GM18909 (cell line): Measurements from ENCODE around the gene HNRNPF.
A peak's percentile ranks its signal among the peaks of the same experiment; 100 is the strongest.

Experiments
- ATAC-seq: cut with Tn5 transposase; IDR thresholded peaks from one replicate; pipeline ENCODE4 v1.9.1; 2021; ENCODE audit warnings: mild to moderate bottlenecking; ENCODE audit not compliant: unreplicated experiment, poor library complexity

Gene HNRNPF

DNA sequence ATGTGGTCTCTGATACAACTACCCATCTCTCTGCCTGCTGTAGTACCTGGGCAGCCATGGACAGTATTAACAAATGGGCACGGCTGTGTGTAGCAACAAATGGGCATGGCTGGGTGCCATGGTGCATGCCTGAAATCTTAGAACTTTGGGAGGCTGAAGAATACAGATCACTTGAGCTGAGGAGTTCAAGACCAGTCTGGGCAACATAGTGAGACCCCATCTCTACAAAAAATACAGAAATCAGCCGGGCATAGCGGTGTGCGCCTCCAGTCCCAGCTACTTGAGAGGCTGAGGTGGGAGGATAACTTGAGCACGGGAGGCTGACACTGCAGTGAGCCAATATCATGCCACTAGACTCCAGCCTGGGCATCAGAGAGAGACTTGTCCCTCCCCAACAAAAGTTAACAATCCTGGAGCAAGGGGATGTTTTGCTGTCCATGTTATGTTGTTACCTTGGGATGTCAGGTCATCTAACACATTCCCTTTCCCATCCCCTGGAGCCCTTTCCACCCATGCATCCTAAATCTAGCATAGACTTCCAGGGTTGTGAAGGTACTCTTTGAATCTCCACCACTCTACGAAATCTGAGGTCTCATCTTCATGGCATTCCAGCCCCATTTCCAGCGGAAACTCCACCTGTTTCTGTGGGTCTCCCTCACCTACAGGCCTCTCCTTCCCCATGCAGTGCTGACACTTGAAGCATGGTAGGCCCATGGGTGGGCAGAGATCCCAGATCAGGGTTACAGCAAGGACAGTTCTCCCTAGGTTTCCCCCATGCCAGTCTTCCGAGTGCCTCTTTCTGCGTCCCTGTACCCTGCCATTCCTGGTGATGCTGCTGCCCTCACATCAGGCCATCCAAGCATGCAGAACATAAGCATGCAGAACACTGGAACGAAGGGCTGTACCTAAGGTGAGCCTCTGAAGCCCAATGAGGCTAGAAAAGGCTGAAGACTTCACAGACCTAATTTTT is 24.4 kb downstream of the HNRNPF start:
- ATAC-seq = no peak

DNA sequence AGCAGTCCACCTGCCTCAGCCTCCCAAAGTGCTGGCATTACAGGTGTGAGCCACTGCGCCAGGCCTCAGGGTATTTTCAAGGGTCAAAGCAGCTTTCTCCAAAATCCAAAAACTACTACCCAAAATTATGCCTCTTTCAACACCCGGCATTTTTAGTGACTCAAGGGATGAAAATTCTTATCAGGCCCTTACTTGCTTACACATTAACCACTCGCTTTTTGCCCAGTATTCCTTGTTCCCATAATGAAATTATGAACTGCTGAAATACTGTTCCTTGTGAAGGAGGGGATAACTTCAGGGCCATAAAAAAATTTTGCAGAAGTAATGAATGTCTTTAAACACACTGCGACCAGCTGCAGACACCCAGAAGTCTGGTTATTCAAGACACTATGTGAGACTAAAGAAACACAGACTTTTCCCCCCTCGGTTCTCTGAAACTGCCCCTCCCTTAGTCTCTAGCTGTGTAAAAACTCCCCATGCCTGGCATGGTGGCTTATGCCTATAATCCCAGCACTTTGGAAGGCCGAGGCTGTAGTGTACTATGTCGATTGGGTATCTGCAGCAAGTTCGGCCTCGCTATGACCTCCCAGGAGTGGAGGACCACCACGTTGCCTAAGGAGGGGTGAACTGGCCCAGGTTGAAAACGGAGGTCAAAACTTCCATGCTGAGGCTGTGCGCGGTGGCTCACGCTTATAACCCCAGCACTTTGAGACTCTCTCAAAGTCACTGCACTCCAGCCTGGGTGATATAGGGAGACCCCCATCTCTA is 25.6 kb downstream of the HNRNPF start:
- ATAC-seq = no peak

DNA sequence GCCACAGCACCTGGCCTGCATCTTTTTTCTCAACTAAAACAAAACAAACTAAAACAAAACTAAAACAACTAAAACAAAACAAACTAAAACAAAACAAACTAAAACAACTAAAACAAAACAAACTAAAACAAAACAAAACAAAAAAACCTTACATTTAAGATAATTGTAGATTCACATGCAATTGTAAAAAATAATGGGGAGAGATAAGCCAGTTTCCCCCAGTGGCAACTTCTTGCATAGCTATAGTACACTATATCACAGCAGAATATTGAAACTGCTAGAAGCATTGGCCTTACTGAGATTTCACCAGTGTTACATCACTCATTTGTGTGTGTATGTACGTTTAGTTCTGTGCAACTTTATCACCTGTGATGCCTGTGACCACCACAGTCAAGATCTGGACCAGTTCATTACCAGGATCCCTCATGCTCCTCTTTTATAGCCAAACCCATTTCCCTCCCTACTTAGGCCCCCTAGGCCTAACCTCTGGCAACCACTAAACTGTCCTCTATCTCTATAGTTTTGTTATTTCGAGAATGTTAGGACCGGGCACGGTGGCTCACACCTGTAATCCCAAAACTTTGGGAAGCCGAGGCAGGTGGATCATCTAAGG is 28.3 kb downstream of the HNRNPF start:
- ATAC-seq = no peak

DNA sequence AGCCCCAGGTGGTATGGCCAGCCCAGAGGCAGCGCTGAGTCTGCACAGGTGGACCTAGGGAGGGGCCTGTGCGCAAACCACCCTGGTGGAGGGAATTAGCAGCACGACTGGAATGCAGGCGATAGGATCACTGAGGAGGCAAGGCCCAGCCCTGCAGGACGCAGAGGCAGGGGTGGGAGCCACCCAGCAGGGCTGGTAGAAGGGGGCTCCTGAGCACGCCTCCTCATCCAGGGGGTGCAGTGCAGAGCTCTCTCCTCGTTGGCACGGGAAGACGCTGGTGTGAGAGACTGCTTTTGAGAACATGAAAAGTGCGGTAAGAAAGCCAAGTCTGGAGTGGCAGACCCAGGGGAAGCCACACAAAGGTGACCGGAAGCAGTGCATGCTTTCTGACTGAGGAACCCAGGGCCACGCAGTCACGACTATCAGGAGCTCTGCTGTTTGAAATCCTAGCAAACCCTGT is 31.5 kb downstream of the HNRNPF start:
- no peak for ATAC-seq

DNA sequence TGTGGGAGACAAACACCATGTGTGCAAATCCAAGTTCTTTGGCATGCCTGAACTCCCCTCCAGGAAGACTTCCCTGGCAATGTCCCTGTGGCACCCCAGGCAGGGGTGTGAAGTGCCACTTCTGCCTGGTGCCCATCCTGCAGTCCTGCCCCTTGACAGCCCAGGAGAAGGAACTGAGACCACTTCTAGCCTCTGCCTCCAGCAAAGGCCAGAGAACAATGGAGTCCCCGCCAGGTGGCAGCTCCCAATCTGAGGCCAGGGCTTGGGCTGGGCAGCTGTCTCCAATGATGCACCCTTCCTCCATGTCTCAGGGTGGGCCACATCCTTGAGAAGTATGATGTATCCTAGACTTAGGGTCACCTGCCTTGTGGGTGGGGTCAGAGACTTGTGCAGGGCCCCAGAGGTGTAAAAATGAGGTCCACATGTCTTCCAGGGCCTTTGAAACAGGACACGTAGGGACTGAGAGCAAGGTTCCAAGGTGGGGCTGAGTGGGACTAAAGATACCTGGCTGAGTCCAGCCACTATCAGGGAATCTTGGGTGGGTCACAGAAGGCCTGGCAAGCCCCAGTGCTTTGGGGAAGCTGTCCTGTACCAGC is 32.1 kb downstream of the HNRNPF start:
- ATAC-seq = no peak

GRCh38 chr10:43376046-43376635 is 32.8 kb downstream of the HNRNPF start:
- ATAC-seq = no peak

DNA sequence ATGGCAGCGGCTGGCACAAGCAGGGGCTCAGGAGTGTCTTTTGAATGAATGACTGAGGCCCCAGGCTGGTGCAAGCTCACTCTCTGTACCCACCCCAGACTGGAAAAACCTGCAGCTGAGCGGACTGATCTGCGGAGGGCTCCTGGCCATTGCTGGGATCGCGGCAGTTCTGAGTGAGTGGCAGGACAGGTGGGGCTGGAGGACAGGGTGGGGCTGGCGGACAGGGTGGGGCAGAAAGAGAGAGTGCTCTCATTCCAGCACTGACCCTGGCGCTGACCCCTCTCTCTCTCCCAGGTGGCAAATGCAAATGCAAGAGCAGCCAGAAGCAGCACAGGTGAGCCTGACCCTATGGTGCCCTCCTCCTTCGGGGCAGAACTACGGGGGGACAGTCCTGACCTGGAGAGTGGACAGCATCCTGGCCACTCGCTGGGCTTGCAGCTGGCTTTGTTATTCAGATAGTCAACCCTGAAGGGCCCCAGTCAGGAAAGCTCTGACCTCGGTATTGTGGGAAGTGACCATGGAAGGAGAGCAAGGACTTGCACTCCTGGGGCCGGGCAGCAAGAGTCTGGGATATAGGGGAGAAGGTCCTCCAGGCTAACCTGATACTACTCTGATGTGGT is 33.5 kb downstream of the HNRNPF start:
- no peak for ATAC-seq

- no peak for ATAC-seq
Measured at GRCh38 chr10:43374194-43374593, 34.8 kb downstream of the HNRNPF start.

DNA sequence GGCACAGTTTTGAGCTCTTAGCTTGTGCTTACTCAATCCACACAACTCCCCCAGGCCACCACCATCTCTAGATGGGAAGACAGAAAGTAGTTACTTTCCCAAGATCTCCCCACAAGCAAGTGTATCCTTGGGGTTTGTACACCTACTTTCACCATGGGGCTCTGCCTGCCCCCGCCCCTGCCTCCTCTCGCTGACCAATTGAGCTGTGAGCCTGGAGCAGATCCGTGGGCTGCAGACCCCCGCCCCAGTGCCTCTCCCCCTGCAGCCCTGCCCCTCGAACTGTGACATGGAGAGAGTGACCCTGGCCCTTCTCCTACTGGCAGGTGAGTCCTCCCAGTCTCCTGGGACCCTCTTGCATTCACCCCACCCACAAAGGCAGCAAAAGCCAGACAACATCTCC is 35.5 kb downstream of the HNRNPF start:
- ATAC-seq = no peak

DNA sequence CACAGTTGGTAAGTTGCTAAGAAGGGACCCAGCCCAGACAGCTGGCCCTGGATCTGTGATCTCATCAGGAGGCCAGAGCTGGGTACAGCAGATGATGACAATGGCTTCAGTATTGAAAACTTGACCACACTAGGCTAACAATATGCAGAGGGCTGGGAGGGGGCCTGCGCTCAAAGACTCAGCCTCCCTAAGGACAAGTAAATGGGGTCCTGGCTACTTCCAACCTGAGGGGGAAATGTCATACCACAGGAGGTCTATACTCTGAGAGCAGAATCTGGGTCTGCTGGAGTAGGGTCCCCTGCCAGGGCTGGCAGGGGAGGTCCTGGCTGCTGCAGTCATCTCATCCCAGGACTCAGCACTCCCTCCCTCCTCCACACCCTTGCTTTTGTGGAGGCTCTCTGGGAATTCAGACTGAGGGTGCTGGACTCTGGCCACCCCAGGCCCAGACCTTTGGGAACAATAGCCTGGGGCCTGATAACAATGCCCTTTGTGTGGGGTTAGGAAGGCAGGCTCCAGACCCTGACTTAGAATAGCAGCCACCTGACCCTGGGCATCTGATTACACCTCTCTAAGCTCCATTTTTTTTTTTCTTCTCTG is 36.1 kb downstream of the HNRNPF start:
- no peak for ATAC-seq

GRCh38 chr10:43371418-43371817 is 37.6 kb downstream of the HNRNPF start, which contains the start of gene FXYD4:
Gene FXYD4 (plus strand): TSS chr10:43371636. CDS start chr10:43373747, 2,111 bp downstream.
- ATAC-seq = no peak

GRCh38 chr10:43370671-43371215 is 38.2 kb downstream of the HNRNPF start:
- ATAC-seq = no peak

DNA sequence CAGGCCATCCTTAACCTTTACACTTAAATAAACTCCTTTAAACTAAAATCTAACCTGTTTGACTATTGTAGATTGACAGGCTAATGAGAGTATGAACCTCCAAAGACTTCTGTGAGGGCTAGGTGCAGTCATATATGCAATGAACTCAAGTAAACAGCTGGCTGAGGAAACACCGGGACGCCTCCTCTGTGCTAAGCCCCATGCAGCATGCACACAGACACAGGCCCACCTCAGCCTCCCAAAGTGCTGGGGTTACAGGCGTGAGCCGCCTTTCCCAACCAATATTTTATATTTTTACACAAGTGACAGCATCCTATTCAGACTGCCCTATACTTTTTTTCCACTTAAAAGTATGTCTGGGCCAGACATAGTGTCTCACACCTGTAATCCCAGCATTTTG is 39.1 kb downstream of the HNRNPF start:
- no peak for ATAC-seq

GRCh38 chr10:43365001-43365400 is 44.0 kb downstream of the HNRNPF start:
- ATAC-seq = no peak

GRCh38 chr10:43362191-43362839 is 46.7 kb downstream of the HNRNPF start:
- ATAC-seq = peak; percentile 97

DNA sequence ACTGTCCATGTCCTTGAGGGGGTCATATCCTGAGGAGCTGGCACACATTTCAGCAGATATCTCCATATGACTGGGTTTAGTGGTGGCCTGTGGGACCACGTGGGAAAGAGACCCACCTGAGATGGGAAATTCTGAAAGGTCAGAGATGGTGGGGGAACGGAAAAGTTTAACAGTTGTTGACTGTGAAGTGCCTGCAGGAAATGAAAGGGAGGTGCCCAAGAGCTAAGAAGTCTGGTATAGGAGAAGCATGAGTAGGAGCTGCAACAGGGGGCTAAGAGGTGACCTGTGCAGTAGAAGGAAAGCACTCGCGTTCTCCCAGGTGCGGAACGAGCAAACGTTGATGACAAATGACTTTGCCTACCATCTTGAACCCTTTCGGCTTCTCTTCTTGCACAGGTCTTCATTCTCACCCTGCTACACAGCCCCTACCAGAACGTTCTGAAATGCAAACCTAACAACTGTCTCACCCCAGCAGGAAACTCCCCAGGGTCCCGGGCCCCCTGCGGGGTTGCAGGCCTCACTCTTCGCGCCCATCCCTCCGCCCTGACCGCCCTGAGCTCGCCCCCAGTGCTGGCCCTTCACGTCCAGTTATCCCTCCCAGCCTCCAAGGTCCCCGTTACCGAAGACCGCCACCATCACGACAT is 47.3 kb downstream of the HNRNPF start:
- ATAC-seq = no peak

- no peak for ATAC-seq
Measured at GRCh38 chr10:43360086-43360485, 48.9 kb downstream of the HNRNPF start.
